Measurements from ENCODE around the gene ERI3. TPM values are rescaled to one million over a fixed set of nuclear protein-coding genes. Genes with fewer than 3 reads are reported as not detected.
"Not testable (repeated sequence)": the region's sequence is repeated elsewhere in the genome, so short reads cannot be mapped to it uniquely, and the experiment has no call there.

Gene ERI3
- polyA plus RNA-seq, 1 donor = 49.9 TPM

DNA sequence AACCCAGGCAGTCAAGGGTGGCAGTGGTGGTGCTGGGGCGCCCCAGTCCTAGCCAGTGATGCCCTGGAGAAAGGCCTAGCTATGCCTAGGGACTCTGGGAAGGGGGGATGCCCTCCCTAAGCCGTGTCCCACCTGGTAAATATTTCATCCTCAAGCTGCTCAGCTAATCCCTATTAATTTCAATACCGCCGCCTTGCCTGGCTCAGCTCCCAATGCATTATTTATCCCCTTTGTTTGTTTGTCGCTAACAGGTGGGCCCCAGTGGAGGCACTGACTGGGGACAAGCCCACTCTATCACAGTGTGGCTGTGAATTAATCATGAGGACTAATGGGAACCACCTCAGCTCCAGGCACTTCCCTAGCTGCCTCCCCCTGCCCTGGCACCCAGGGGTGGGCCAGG lies 119.2 kb downstream of the ERI3 start:
- no peak for DNase-seq

- DNase-seq = no peak
These were observed 121.5 kb downstream of the ERI3 start for GRCh38 chr1:44233593-44233992.

DNA sequence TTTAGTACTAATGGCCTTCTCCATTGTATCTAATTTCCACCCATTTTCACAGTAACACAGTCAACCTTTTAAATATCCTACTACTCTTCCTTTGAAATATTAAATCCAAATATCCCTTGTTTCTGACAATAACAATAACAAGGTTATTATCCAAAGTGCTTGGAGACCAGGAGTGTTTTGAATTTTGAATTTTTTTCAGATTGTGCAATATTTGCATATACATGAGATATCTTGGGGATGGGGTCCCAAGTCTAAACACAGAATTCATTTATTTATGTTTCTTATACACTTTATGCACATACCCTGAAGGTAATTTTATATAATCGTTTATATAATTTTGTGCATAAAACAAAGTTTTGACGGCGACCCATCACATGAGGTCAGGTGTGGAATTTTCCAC lies 124.3 kb downstream of the ERI3 start:
- DNase-seq = no peak

DNA sequence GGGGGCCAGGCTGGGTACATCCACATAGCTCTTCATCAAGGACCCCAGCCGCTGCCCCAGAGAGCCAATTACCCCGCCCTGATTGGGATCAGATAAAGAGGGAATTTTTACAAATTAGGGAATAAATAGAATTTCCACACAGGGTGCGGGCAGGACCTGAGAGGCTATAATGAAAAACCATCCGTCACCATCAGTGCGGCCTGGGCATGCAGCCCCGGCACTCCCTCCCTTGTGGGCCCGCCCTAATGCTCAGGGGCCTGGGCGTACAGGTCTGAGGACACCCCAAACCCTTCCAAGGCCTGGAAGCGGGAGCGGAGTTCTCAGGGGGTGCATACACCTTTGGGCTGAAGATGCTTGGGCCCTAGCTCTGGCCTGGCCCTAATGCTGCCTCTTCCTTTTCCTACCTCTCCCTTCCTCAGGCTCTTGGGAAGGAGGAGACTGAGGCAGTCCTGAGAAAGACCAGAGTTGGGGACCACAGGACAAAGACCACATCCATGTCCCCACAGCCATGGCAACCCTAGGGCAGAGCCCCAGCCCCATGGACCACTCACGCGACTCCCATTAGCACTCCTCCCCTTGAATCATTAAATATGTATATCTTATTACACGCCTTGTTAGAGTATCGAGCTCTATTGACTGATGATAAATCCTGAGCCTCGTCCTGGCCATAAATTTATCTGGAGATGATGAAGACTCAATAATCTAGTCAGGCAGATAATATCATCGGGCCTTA lies 125.5 kb downstream of the ERI3 start:
- no peak for DNase-seq

DNA sequence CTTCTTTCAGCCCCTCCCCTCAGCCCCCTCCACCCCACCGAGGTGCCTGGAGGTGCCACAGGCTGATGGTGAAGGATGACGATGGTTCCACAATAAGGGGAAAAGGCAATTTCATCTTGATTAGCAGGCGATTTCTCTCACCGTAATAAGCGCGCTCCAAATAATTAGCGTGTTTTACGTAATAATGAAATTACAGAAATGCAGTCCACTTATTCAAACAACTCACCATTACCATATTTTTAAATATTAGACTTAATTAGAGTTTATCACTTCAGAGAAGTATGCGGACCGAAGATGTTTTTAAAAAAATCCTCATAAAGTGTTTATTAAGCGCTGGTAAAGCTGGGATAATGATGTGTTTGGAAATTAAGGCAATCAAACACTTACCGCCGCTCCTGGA lies 126.8 kb downstream of the ERI3 start:
- no peak for DNase-seq

GRCh38 chr1:44227211-44227610 lies 127.8 kb downstream of the ERI3 start:
- DNase-seq = no peak

DNA sequence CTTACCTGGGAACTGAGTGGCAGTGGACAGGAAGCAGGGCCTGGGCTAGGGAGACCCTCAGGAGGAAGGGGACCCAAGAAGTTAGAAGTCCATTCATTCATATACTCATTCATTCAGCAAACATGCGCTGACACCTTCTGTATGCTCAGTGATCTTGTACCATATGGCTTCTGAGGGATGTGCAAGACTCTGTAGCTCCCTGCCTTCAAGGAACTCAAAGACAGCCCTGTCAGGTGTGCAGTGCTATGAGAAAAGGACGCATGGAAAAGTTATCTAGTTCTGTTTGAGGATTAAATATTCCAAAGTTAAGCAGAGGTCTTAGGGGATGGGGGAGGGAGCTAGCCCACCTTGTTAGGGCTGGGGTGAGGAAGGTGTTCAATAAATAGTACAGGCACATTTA lies 129.3 kb downstream of the ERI3 start:
- DNase-seq = no peak

GRCh38 chr1:44223187-44223610 lies 131.9 kb downstream of the ERI3 start:
- DNase-seq = no peak

DNA sequence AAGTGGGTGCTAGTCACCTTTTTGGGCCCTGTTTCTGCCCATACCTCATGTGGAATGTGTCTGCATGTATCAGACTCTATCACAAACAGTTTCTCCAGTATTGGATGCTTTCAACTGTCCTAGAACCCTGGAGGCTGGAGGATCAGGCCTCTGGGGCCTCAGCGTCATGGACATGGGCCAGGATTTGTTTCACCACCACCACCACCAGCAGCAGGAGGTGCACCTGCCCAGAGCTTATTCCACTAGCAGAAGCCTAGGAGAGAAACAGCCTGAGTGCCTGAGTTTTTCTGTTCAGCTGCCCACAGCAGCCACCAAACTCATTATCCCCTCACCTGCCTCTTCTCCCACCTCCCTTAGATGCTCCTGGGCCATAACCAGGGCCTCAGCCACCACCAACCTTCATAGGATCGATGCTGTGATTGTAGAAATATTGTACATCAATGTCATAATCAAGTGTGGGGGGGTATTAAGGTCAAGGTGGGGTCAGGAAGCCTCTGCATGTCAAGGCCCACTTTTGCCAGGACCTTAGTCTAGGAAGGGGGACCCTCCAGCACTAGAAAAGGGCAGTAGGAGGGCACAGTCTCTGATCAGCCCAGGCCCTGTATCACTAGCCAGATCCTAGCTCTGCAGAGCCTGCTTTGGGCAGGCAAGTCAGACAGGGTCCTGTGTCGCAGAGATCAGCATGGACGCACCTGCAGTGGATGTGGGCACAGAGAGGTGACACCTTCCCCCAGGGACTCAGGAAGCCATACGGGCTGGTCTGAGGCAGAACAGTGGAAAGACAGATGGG lies 132.5 kb downstream of the ERI3 start:
- no peak for DNase-seq

GRCh38 chr1:44221769-44222168 lies 133.3 kb downstream of the ERI3 start:
- DNase-seq = no peak

DNA sequence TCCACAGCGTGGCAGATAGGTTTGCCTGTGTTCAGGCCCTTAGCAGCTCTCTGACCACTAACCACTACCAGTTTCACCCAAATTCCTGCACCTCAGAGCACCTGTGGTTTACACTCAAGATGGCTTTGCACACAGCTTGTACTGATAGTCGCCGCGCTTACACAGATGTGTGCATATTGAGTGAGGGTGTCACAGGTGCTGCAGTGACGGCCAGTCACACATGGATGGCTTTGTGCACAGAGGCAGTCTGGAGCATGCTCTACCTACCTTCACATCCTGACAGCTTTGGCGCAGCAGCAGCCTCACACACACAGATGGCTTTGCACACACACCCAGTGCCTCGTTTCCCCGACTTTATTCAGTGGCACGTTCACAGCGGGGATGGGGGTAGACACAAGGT lies 134.3 kb downstream of the ERI3 start:
- no peak for DNase-seq

DNA sequence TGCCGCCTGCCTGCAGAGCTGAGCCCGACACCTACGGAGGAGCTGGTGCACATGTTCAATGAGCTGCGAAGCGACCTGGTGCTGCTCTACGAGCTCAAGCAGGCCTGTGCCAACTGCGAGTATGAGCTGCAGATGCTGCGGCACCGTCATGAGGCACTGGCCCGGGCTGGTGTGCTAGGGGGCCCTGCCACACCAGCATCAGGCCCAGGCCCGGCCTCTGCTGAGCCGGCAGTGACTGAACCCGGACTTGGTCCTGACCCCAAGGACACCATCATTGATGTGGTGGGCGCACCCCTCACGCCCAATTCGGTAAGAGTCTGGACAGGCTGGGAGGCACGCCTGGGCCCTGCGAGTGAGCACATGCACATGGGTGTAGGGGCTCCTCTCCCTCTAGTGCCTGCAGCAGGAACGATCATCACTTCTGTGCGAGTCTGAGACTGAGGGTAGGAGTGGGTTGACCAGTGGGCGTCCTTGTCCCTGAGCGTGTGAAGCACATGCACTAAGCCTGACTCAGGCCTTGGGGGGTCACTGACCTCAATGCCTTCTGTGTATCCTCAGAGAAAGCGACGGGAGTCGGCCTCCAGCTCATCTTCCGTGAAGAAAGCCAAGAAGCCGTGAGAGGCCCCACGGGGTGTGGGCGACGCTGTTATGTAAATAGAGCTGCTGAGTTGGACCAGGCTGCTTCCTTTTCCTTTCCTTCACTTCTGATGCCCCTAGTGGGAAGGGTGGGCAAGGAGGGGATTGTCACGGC lies 134.9 kb downstream of the ERI3 start:
- no peak for DNase-seq

- DNase-seq = no peak
These were observed 135.8 kb downstream of the ERI3 start for GRCh38 chr1:44219301-44219626.

DNA sequence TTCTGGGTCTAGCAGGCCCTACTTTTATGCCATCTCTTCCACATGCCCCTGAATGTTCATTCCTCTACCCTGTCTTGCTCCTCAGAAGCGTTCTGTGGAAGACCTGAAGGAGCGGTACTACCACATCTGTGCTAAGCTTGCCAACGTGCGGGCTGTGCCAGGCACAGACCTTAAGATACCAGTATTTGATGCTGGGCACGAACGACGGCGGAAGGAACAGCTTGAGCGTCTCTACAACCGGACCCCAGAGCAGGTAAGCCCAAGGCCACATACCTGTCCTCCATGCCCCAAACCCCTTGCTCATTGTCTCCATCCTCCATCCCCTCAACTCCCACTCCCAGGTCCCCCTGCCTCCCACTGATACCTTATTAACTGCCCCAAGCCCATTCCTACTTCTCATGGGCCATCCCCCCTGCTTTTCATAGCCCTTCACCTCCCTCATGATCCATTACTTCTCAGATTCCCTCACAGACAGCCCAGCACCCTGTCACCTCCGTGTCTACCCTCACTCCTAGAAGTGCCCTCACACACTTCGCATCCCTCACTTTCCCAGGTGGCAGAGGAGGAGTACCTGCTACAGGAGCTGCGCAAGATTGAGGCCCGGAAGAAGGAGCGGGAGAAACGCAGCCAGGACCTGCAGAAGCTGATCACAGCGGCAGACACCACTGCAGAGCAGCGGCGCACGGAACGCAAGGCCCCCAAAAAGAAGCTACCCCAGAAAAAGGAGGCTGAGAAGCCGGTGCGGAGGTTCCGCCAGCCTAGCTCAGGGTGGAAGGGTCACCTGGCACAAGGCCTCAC lies 136.4 kb downstream of the ERI3 start:
- no peak for DNase-seq

DNA sequence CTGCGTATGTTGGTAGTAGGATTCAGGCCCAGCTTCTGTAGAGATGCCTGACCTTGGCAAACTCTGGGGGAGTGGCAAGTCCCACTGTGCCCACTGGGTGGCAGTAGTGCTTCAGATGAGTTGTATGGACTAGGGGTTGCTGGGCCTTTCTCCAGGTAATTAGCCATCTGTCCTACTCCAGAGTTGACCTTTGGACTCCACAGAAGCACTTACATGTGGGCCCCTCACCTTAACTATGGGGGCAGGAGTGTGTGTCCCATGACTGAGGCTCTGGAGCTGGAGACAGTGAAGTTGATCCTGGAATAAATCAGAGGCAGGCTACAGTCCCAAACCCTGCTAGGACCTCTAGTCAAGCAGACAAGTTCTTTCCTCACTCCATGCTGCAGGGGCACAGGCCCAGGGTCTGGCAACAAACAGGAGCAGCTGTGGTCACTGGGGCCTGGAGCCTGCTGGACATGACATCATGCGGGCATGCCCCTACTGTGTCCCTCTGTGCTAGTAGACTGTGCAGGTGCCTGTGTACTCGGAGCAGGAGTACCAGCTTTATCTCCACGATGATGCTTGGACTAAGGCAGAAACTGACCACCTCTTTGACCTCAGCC lies 137.1 kb downstream of the ERI3 start:
- peak; percentile 62 for DNase-seq

DNA sequence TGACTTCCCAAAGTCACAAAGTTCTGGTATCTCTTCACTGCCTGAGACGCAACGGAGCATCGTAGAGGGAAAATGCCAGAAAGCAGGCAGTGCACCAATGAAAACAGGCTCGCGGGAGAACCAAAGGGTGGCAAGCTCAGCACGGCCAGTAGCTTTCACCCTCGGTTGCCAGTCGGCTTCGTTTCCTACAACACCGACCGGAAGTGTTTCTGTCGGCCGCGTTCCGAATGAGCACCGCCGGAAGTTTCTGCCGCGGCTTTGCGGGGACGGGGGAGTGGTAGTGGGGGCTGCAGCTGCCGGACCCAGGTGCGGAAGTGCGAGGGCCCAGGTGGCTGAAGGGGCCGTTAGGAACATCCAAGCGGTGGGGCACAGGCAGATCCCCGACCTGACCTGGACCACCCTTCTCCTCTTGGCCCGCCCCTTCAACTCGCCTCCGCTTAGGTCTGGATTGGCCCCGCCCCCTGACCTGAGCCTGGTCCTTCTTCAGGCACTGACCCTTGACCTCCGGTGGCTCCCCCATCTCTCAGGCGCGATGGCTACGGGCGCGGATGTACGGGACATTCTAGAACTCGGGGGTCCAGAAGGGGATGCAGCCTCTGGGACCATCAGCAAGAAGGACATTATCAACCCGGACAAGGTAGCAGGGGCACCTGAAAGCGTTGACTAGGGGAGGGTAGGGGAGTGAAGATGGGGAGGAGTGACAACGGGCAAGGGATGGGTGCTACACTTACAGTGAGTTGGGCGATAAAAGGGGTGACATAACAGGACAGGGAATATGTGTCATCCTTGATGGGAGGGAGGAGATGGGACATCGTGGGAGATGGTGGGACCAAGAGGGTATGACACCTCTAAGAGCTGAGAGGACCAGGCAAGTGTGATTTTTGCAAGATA lies 141.6 kb downstream of the ERI3 start, which contains the start of gene DMAP1:
Gene DMAP1, plus strand, starts transcription at position 250 of the 891 bp plus-strand sequence. Its CDS starts 283 bp downstream, at position 533.
- peak; percentile 87 for DNase-seq

DNA sequence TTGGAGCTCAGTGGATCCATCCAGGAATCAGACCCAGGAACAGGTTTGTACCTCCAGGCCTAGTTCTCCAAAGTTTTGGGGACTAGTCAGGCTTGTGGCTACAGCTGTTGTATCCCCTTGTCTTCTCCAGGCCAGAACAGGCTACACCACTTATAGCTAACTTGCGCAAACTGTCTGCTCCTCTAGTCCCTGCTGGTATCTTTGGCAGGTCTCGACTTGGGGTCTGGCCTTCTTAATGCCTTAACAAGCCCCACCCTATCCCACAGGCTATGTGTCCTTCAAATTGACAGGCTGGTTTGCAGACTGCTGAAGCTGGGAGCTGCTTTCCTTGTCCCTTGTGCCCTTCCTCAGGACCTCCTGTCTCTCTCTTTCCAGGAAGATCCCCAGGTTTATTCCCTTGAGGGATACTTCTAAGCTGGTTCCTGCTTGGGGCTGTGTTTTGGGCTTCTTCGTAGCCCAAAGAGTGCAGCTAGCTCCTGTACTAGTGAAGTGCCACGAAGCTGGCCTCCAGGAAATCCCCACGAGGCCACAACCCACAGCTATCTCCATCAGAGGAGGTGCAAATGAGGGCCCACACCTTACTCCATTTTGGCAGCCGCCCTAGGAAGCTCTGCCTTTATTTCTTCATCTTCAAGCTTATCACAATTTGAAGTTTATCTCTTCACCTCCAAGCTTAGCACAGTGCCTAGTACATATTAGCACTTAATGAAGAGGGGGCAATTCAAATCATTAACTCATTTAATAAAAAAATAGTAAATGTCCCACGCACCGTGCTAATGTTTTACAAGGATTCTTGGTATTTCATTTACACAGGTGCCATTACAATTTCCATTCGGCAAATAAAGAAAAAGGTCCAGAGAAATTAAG lies 142.5 kb downstream of the ERI3 start:
- DNase-seq = no peak

DNA sequence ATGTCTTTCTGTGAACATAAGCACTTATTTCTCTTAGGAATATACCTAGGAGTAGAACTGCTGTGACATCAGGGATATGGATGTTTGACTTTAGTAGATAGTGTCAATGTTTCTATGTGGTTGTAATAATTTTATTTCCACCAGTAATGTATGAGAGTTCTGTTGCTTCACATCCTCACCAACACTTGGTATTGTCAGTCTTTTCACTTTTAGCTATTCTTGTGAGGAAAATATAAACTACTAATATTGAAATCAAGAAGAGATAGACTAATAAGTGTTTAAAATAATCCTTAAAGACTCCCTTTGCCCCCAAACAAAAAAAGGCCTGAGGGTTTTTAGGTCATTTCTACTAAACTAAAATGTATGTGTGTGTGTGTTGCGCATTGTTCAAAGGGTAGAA lies 144.5 kb downstream of the ERI3 start:
- DNase-seq = no peak

GRCh38 chr1:44208226-44208625 lies 146.8 kb downstream of the ERI3 start:
- no peak for DNase-seq

- not testable (repeated sequence) for DNase-seq
These were observed 148.5 kb downstream of the ERI3 start for GRCh38 chr1:44206545-44206944.
